ENCODE results near the gene NKD1. TPM values are rescaled to one million over a fixed set of nuclear protein-coding genes. Genes with fewer than 3 reads are reported as not detected.

NKD1 gene
- total RNA-seq, 1 donor from 2014 or later, result 43.2 TPM

- Mint-ChIP-seq H3K36me3 (peaks cover 42% of the 10 kb centered on the region), H3K4me1 (ENCODE audit: unreplicated experiment) (peaks cover 10% of the 10 kb centered on the region)
These were observed 10.7 kb downstream of the NKD1 start for GRCh38 chr16:50558913-50559312.

DNA sequence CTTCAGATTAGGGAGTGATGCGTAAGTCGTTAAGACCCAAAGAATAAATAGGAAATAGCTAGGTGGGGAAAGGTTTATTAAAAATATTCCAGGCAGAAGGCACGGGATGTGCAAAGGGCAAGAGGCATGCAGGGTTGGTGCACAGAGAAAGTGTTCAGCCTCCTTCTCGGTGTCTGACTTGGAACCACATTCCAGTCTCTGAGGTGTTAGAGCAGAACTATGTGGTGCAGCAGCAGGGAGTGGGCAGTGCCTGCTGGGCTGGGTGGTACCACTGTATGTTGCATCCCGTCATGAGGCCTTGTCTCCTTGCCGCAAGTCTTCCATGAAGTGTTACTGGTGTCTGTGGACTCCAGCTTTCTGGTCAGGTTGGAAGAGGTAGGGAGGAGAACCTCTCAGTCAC lies 11.1 kb downstream of the NKD1 start:
- Mint-ChIP-seq H3K4me1 (ENCODE audit: unreplicated experiment) (peaks cover 7% of the 10 kb centered on the region), H3K4me3 (no peak overlapping the region), H3K27ac (no peak overlapping the region), H3K27me3 (no peaks in the 10 kb centered on the region), H3K36me3 (peaks cover 39% of the 10 kb centered on the region), H3K9me3 (no peaks in the 10 kb centered on the region)
- no peak for DNase-seq (ENCODE audit: extremely low spot score, unreplicated experiment)
- no peak for TF ChIP-seq CTCF (conservative IDR thresholded peaks at IDR 0.05)

More at GRCh38 chr16:50558913-50559312, 10.7 kb downstream of the NKD1 start:
- DNase-seq (ENCODE audit: extremely low spot score, unreplicated experiment), result no peak
- Mint-ChIP-seq H3K27me3 (no peaks in the 10 kb centered on the region), H3K27ac (no peak overlapping the region), H3K9me3 (no peaks in the 10 kb centered on the region), H3K4me3 (no peak overlapping the region)
- no peak for TF ChIP-seq CTCF (conservative IDR thresholded peaks at IDR 0.05)

DNA sequence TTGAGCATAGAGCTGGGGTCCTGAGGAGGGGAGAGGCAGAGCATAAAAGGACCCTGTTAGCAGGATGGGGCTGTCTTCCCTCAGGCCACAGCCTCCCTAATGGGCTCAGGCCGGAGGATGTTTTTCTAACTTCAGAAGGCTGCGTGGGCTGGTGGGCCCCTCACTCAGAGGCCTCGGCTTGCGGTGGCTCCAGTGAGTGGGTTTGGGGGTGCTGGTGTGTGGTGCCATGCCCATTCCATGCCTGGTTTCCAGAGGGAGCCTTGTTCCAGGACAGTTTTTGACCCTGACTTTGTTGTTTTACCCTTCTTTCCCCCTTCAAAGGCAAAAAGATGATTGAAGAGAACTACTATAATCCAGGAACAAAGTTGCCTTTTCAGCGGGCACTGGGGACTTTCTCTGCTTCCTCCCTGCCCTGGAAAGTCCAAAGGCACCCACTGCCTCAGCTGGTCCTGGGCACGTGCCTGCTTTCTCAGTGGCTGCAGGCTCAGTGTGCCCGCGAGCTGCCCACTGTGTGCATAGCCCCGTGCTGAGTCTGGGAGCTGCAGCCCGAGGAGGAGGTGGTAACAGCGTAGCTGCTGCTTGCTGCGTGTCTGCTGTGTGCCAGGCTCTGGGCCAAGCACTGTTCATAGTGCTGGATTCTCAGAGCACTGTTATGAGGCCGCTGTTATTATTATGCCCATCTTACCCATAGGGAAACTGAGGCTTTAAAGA lies 11.8 kb downstream of the NKD1 start:
- no peak for DNase-seq (ENCODE audit: extremely low spot score, unreplicated experiment)
- peaks cover 7% of the 10 kb centered on the region for H3K4me1 Mint-ChIP-seq (ENCODE audit: unreplicated experiment)
- H3K27me3 Mint-ChIP-seq, result no peaks in the 10 kb centered on the region
- no peak for TF ChIP-seq CTCF (conservative IDR thresholded peaks at IDR 0.05)
- H3K9me3 Mint-ChIP-seq, result no peaks in the 10 kb centered on the region
- H3K36me3 Mint-ChIP-seq, result peaks cover 39% of the 10 kb centered on the region
- no peak overlapping the region for H3K27ac Mint-ChIP-seq
- H3K4me3 Mint-ChIP-seq, result no peak overlapping the region

DNA sequence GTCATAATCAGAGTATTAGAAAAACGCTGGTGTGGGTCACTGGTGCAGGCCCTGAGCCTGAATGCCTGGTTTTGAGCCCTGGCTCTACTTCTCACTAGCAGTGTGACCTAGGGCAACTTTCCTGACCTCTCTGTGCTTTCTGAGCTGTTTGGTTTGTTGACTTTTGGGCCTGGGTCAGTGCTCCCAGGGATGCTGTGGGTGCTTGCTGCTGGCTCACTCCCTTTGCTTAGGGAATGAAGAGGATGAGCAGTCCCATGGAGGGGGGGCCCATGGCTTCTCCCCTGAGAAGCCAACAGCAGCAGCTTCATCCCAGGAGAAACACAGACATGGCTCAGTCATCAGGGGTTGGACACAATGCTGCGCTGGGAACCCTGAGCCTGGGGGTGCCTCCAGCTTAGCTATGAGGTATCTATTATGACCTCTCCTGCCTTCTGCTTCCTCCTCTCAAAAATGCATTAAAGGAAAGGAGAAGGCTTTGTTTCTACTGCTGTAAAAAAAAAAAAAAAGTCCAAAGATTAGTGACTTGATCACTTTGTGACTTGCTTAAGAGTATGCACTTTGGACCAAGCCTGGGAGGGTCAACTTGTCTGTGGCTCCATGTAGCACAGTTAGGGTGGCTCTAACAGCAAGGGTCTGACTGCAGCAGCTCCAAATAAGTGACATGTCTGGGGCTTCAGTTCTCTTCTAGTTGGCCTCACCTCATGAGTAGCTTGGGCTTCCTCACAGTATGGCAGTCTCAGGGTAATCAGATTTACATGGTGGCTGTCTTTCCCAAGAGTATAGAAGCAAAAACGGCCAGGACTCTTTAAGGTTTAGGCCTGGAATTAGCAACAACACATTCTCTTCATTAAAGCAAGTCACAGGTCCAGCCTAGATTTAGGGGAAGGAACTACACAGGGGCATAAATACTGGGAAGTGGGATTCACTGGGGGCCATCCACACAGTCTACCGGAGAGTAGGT lies 13.0 kb downstream of the NKD1 start:
- TF ChIP-seq CTCF (conservative IDR thresholded peaks at IDR 0.05), result no peak
- Mint-ChIP-seq H3K27me3 (no peaks in the 10 kb centered on the region), H3K27ac (no peak overlapping the region), H3K9me3 (no peaks in the 10 kb centered on the region), H3K4me3 (no peak overlapping the region), H3K36me3 (peaks cover 40% of the 10 kb centered on the region), H3K4me1 (ENCODE audit: unreplicated experiment) (peaks cover 11% of the 10 kb centered on the region)
- no peak for DNase-seq (ENCODE audit: extremely low spot score, unreplicated experiment)

DNA sequence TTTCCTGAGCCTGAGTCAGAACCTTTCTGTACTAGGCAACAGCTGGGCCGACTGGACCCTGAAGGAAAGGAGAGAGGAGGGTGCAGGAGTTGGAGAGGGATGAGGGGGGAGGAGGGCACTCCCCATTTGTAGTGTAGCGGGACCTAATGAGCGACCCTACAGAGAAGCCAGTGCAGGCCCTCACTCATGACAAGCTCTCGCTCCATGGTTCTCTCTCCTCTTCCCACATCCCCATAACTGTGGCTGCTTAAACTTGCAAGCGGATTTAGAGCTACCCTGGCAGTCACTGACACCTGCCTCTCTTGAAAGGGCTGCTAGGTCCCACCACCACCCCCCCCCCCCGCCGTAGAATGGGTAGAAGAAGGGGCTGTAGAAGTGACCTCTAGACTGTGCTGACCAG lies 14.5 kb downstream of the NKD1 start:
- H3K27ac Mint-ChIP-seq, result no peak overlapping the region
- no peaks in the 10 kb centered on the region for H3K27me3 Mint-ChIP-seq
- no peak overlapping the region for H3K4me3 Mint-ChIP-seq
- H3K9me3 Mint-ChIP-seq, result no peaks in the 10 kb centered on the region
- peaks cover 13% of the 10 kb centered on the region for H3K4me1 Mint-ChIP-seq (ENCODE audit: unreplicated experiment)
- no peak for DNase-seq (ENCODE audit: extremely low spot score, unreplicated experiment)
- no peak for TF ChIP-seq CTCF (conservative IDR thresholded peaks at IDR 0.05)
- H3K36me3 Mint-ChIP-seq, result peaks cover 33% of the 10 kb centered on the region

Measured in type B pancreatic cell (in vitro differentiated cells).